Pancreas (tissue), 10 donors: ENCODE measurements around the gene RPL9. TPM values are rescaled to one million over a fixed set of nuclear protein-coding genes. Genes with fewer than 3 reads are reported as not detected.
A peak's percentile ranks its signal among the peaks of the same experiment; 100 is the strongest.
"Not testable (repeated sequence)": the region's sequence is repeated elsewhere in the genome, so short reads cannot be mapped to it uniquely, and the experiment has no call there.

Experiments
- ATAC-seq, 4 donors: fragments of 200-7000 bp; cut with Tn5 transposase; one replicate each; pipeline versions ENCODE4 v1.8.0 to v1.9.1; 2020; ENCODE audit warnings: mild to moderate bottlenecking in 4 of 4, moderate library complexity in 4 of 4
- DNase-seq, 6 donors: peaks; one replicate each; pipeline ENCODE4 v3.0.0-alpha.2; 2020
- FAIRE-seq: peaks from 2 replicates; lab custom pipeline; 2012; peaks lifted over from hg19 to GRCh38; lab: Jason Lieb, UNC
- H3K27ac ChIP-seq, 4 donors: fragments of 200-600 bp; sonication (generic); 1 replicate in 3 of 4; 2 replicates in 1 of 4; pipeline versions ENCODE4 v1.5.0 to v1.8.0; 2020
- H3K27me3 ChIP-seq, 4 donors: fragments of 200-600 bp; one replicate each; pipeline ENCODE4 v1.8.0; 2021
- H3K36me3 ChIP-seq, 3 donors: fragments of 200-600 bp; sonication (generic) in 1 of 3; one replicate each; pipeline versions ENCODE4 v1.5.0 to v1.8.0; 2020 to 2021
- H3K4me1 ChIP-seq, 3 donors: fragments of 200-600 bp; one replicate each; pipeline ENCODE4 v1.8.0; 2021
- H3K4me3 ChIP-seq, 4 donors: fragments of 200-600 bp; sonication (generic) in 2 of 4; one replicate each; pipeline versions ENCODE4 v1.5.0 to v1.8.0; 2020 to 2021
- H3K9me3 ChIP-seq, 4 donors: fragments of 200-600 bp; one replicate each; pipeline ENCODE4 v1.8.0; 2021
- WGBS, 2 donors: extraction: QIAGEN DNeasy Blood & Tissue Kit; methylation state at CpG; one replicate each; pipeline ENCODE4 v1.1.7; 2013; 5-methylcytosine and 5-hydroxymethylcytosine counted together
- intact Hi-C, 3 donors: fragments of 100-400 bp; cut with DNase I; formaldehyde crosslinking; loops; one replicate each; pipeline versions ENCODE4 v1.11.1 to v1.14.2; 2022
- polyA plus RNA-seq, 2 donors: library from polyadenylated mRNA; stranded (reverse); fragments of 200-250 nt; gene quantifications; one replicate each; pipeline ENCODE4 v1.2.3, GENCODE V29; 2013
- total RNA-seq, 6 donors: library from RNA; stranded (reverse); fragmentation: NEBNext Ultra II Directional in 4 of 6; extraction: Animal tissue kit (Norgen Biotek cat#: 25700) in 4 of 6; gene quantifications; one replicate each; pipeline versions ENCODE4 v1.2.1 to v1.2.4, GENCODE V29; 2021 to 2023
- TF ChIP-seq, protein P1 (sequence below), 4 donors: fragments of 200-600 bp; sonication (generic) in 3 of 4; IDR thresholded peaks; one replicate each; pipeline versions ENCODE4 v1.5.0 to v1.8.0; 2021; ENCODE audit warnings: antibody characterized with exemption in 4 of 4
- donor health status: healthy with polysubstance abuse.
- donor health status: DM: no; HTN: no; CAD: no; lungs with moderate emphysema.
- donor health status: DM: no; HTN: no; CAD: no.
- donor health status: control.
- donor health status: control.
- donor health status: Bipolar disorder and iron deficiency.
- donor health status: DM: yes; HTN: yes; CAD: no.
- donor health status: DM: no; HTN: no; CAD: no.
- donor health status: DM: no; HTN: no; CAD: no.
- donor health status: DM: yes; HTN: yes; CAD: no.

The RPL9 gene
- total and polyA plus RNA-seq, 8 donors = 952 to 2,346 (median 1,219) TPM

- Histone ChIP-seq H3K4me3 (no peak overlapping the region), H3K9me3 (no peaks in the 10 kb centered on the region), H3K27me3 (no peaks in the 10 kb centered on the region), H3K4me1 (peaks cover 0 to 12% (median 0%) of the 10 kb centered on the region in 3 donors), H3K36me3 (no peaks in the 10 kb centered on the region), H3K27ac (no peak overlapping the region)
- 55 to 57% methylated on average over 4 of the region's 4 CpGs for WGBS, 2 donors
- no peak for FAIRE-seq
- intact Hi-C loops = no loop called here
- no peak for DNase-seq
- ATAC-seq = peak in 1 of 4 donors; percentile 16
- TF ChIP-seq, protein P1, sequence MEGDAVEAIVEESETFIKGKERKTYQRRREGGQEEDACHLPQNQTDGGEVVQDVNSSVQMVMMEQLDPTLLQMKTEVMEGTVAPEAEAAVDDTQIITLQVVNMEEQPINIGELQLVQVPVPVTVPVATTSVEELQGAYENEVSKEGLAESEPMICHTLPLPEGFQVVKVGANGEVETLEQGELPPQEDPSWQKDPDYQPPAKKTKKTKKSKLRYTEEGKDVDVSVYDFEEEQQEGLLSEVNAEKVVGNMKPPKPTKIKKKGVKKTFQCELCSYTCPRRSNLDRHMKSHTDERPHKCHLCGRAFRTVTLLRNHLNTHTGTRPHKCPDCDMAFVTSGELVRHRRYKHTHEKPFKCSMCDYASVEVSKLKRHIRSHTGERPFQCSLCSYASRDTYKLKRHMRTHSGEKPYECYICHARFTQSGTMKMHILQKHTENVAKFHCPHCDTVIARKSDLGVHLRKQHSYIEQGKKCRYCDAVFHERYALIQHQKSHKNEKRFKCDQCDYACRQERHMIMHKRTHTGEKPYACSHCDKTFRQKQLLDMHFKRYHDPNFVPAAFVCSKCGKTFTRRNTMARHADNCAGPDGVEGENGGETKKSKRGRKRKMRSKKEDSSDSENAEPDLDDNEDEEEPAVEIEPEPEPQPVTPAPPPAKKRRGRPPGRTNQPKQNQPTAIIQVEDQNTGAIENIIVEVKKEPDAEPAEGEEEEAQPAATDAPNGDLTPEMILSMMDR (IDR thresholded peaks at IDR 0.05) = no peak
Measured at GRCh38 chr4:39429476-39430334, 29.0 kb downstream of the RPL9 start.

- ATAC-seq (peak; percentile 55 to 80 (median 75)), DNase-seq (no peak), FAIRE-seq (no peak)
- H3K9me3 ChIP-seq = no peaks in the 10 kb centered on the region
- H3K27me3 ChIP-seq = no peaks in the 10 kb centered on the region
- H3K4me1 ChIP-seq = peaks cover 0 to 12% (median 0%) of the 10 kb centered on the region in 3 donors
- WGBS, 2 donors = 35 to 39% methylated on average over 10 of the region's 10 CpGs
- H3K36me3 ChIP-seq = no peaks in the 10 kb centered on the region
- peak overlapping the region in 1 of 4 donors; percentile 17 for H3K4me3 ChIP-seq
- H3K27ac ChIP-seq = peak overlapping the region in 2 of 4 donors; percentile 25 to 59
- TF ChIP-seq, protein P1 (IDR thresholded peaks at IDR 0.05) = no peak
- intact Hi-C loops = no loop called here
Measured at GRCh38 chr4:39427520-39428114, 31.1 kb downstream of the RPL9 start.

- FAIRE-seq = no peak
- DNase-seq = no peak
- peaks cover 0 to 12% (median 0%) of the 10 kb centered on the region in 3 donors for H3K4me1 ChIP-seq
- no peaks in the 10 kb centered on the region for H3K36me3 ChIP-seq
- no peak overlapping the region for H3K27ac ChIP-seq
- H3K4me3 ChIP-seq = no peak overlapping the region
- no peak for ATAC-seq
- intact Hi-C loops = no loop called here
- no peaks in the 10 kb centered on the region for H3K9me3 ChIP-seq
- TF ChIP-seq, protein P1 (IDR thresholded peaks at IDR 0.05) = no peak
- 83 to 100% methylated on average over 1 of the region's 1 CpG for WGBS, 2 donors
- no peaks in the 10 kb centered on the region for H3K27me3 ChIP-seq
Measured at GRCh38 chr4:39426728-39427127, 32.0 kb downstream of the RPL9 start.

DNA sequence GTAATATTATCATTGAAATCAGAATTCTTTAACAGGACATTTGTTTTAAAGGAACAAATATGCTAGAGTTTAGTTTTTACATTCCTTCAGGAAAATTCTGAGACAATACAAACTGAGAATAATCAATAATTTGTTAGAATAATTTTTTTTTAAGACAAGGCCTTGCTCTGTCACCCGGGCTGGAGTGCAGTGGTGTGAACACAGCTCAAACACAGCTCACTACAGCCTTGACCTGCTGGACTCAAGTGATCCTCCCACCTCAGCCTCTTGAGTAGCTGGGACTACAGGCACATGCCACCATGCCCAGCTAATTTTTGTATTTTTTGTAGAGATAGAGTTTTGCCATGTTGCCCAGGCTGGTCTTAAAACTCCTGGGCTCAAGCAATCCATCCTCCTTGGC, 33.4 kb downstream of the RPL9 start:
- H3K4me3 ChIP-seq, H3K27me3 ChIP-seq, H3K36me3 ChIP-seq, FAIRE-seq, intact Hi-C loops, H3K9me3 ChIP-seq: not testable (repeated sequence)
- H3K4me1 ChIP-seq = peaks cover 0 to 12% (median 0%) of the 10 kb centered on the region in 3 donors
- ATAC-seq (peak in 3 of 4 donors; percentile 56 to 70 (median 58)), DNase-seq (peak in 1 of 6 donors; percentile 36)
- WGBS, 2 donors = 23 to 28% methylated on average over 1 of the region's 1 CpG
- peak overlapping the region in 2 of 4 donors; percentile 57 to 61 for H3K27ac ChIP-seq

- Histone ChIP-seq H3K36me3 (no peaks in the 10 kb centered on the region), H3K27ac (peak overlapping the region in 2 of 4 donors; percentile 44 to 51), H3K27me3 (no peaks in the 10 kb centered on the region), H3K9me3 (no peaks in the 10 kb centered on the region), H3K4me3 (no peak overlapping the region), H3K4me1 (peaks cover 0 to 12% (median 11%) of the 10 kb centered on the region in 3 donors)
- peak in 3 of 4 donors; percentile 10 to 47 (median 34) for ATAC-seq
- WGBS, 2 donors = 47 to 48% methylated on average over 3 of the region's 3 CpGs
- no peak for FAIRE-seq
- intact Hi-C loops = no loop called here
- no peak for DNase-seq
- TF ChIP-seq, protein P1 (IDR thresholded peaks at IDR 0.05) = no peak
Measured at GRCh38 chr4:39422247-39422646, 36.5 kb downstream of the RPL9 start.
